H1 (cell line): ENCODE data around the gene R3HCC1L.

Experiments
- CBX5 ChIP-seq: fragments of 300-800, 300-1000 bp; sonication (generic); IDR thresholded peaks from 2 replicates; pipeline ENCODE4 v1.7.1; 2016; ENCODE audit warnings: antibody characterized with exemption, low read length, low read depth
- CHD1 ChIP-seq: IDR thresholded peaks from 2 replicates; pipeline ENCODE4 v1.6.1; 2012; ENCODE audit warnings: low read depth, low read length, improper control_type of control experiment
- EP300 ChIP-seq, 2 experiments: IDR thresholded peaks; 1 replicate in 1 of 2; 2 replicates in 1 of 2; pipeline ENCODE4 v1.6.1; 2011 to 2012; ENCODE audit warnings: low read depth in 2 of 2, low read length in 2 of 2, mild to moderate bottlenecking in 2 of 2, borderline replicate concordance in 1 of 2, inconsistent platforms in 1 of 2, moderate library complexity in 1 of 2
- JUND ChIP-seq: IDR thresholded peaks from 2 replicates; pipeline ENCODE4 v1.6.1; 2011; ENCODE audit warnings: mild to moderate bottlenecking, improper control_type of control experiment, low read length
- PHF8 ChIP-seq: fragments of 200-600 bp; sonication (generic); conservative IDR thresholded peaks from 2 replicates; pipeline ENCODE4 v1.7.1; 2012; ENCODE audit warnings: low read depth, mild to moderate bottlenecking, inconsistent platforms, low read length, moderate library complexity
- POLR2AphosphoS5 ChIP-seq: IDR thresholded peaks from 2 replicates; pipeline ENCODE4 v1.6.1; 2011; ENCODE audit warnings: low read depth, low read length
- RAD21 ChIP-seq, 2 experiments: IDR thresholded peaks in 1 of 2; conservative IDR thresholded peaks in 1 of 2; 2 replicates each; pipeline ENCODE4 v1.6.1; 2011; ENCODE audit warnings: low read depth in 2 of 2, low read length in 2 of 2, improper control_type of control experiment in 1 of 2, inconsistent platforms in 1 of 2, mild to moderate bottlenecking in 1 of 2, moderate library complexity in 1 of 2
- RFX5 ChIP-seq: IDR thresholded peaks from 2 replicates; pipeline ENCODE4 v1.6.1; 2011; ENCODE audit warnings: low read depth, low read length, improper control_type of control experiment, borderline replicate concordance
- SP4 ChIP-seq: IDR thresholded peaks from 2 replicates; pipeline ENCODE4 v1.6.1; 2012; ENCODE audit warnings: low read length, inconsistent platforms
- ZNF274 ChIP-seq: IDR thresholded peaks from 2 replicates; pipeline ENCODE4 v1.7.0; 2012; ENCODE audit warnings: low read length, borderline replicate concordance; ENCODE audit errors: extremely low read depth
- TF ChIP-seq, protein P1 (sequence below), 3 experiments: IDR thresholded peaks; 1 replicate in 2 of 3; 2 replicates in 1 of 3; pipeline versions ENCODE4 v1.5.1 to v1.6.1; 2011; ENCODE audit warnings: low read length in 3 of 3, mild to moderate bottlenecking in 3 of 3, inconsistent platforms in 2 of 3, low read depth in 1 of 3, moderate library complexity in 1 of 3; ENCODE audit not compliant: insufficient read depth in 1 of 3; ENCODE audit errors: control extremely low read depth in 1 of 3

DNA sequence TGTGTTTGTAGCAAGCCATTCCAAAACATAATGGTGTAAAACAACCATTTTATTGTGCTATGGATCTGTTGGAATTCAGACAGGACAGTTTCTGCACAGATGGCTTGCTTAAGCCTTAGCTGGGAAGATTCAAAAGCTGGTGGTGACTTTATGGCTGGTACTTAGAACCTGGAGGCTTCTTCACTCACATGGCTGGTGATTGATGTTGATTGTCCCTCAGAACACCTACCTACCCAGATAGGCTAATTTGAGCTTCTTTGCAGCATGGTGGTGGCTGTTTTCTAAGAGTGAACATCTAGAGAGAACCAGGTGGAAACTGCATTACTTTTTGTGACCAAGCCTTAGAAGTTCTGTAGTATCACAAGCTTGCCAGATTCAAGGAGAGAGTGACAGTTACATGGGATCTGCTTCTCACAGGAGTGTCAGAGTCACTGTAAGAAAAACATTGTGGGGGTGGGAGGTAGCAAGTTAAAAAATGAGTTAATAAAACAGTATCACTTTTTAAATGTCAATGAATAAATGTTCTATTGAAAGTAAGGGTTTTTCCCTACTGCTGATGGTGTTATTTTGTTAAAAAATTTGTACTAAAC, 7.1 kb downstream of the R3HCC1L start:
- TF ChIP-seq, protein P1, sequence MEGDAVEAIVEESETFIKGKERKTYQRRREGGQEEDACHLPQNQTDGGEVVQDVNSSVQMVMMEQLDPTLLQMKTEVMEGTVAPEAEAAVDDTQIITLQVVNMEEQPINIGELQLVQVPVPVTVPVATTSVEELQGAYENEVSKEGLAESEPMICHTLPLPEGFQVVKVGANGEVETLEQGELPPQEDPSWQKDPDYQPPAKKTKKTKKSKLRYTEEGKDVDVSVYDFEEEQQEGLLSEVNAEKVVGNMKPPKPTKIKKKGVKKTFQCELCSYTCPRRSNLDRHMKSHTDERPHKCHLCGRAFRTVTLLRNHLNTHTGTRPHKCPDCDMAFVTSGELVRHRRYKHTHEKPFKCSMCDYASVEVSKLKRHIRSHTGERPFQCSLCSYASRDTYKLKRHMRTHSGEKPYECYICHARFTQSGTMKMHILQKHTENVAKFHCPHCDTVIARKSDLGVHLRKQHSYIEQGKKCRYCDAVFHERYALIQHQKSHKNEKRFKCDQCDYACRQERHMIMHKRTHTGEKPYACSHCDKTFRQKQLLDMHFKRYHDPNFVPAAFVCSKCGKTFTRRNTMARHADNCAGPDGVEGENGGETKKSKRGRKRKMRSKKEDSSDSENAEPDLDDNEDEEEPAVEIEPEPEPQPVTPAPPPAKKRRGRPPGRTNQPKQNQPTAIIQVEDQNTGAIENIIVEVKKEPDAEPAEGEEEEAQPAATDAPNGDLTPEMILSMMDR (IDR thresholded peaks at IDR 0.05; ENCODE audit: control extremely low read depth in 1 of 3, insufficient read depth in 1 of 3, low read depth in 1 of 3, low read length in 3 of 3) = no peak
- TF ChIP-seq RFX5 (no peak), ZNF274 (no peak), EP300 (IDR thresholded peaks at IDR 0.05; ENCODE audit: borderline replicate concordance in 1 of 2, low read depth in 2 of 2, low read length in 2 of 2) (no peak), PHF8 (no peak), RAD21 (IDR thresholded peaks at IDR 0.05 in 1 of 2, conservative IDR thresholded peaks at IDR 0.05 in 1 of 2; ENCODE audit: low read depth in 2 of 2, low read length in 2 of 2) (no peak), POLR2AphosphoS5 (no peak), CBX5 (no peak), SP4 (no peak), CHD1 (no peak), JUND (no peak)
